Skin epidermis (tissue), 12 donors: ENCODE data around the gene ZNF385B.

ENCODE experiments used
- H3K27ac ChIP-seq, 21 experiments: fragments of 200-600 bp; sonication (generic) in 11 of 21; one replicate each; pipeline ENCODE4 v1.5.0; 2020; ENCODE audit warnings: mild to moderate bottlenecking in 3 of 21, inconsistent platforms in 2 of 21, moderate library complexity in 2 of 21
- H3K4me3 ChIP-seq, 7 experiments: fragments of 200-600 bp; sonication (generic) in 2 of 7; one replicate each; pipeline ENCODE4 v1.5.0; 2020; ENCODE audit warnings: inconsistent platforms in 2 of 7, mild to moderate bottlenecking in 2 of 7, moderate library complexity in 1 of 7

The ZNF385B gene

DNA sequence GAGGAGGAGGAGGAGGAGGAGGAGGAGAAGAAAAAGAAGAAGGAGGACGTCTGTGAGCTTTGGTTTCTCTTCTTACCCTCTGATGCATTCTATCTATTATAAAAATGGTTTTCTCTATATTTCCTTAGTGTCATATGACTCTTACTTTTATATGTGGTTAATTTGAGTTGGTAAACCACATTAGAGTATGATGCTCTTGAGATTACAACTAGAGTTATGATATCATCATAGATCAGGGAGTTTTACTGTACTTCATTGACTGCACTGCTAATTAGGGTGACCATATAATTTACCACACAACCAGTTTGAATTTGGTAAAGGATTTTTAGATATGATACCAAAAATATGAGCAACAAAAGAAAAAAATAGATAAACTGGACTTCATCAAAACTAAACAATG is 166.4 kb downstream of the ZNF385B start:
- Histone ChIP-seq H3K4me3 (no peak overlapping the region), H3K27ac (no peak overlapping the region)

DNA sequence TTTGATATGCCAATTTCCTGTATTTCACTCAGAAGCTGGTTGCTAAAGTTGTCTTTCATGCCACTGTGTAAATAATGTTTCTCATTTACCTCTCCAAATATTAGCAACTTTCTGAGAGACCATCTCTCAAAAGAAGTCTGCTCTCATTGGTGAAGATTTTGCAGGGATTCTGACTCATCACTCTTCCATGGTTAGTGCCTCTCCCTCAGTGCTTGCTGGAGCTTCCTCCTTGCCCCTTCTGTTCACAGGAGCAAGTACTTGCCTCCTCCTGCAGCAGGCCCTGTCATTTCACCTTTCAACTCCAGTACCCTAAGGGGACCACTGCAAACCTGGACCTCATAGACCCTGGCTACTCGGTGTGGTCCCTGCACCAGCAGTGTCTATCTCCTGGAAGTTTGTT is 168.8 kb downstream of the ZNF385B start:
- Histone ChIP-seq H3K27ac (no peak overlapping the region), H3K4me3 (no peak overlapping the region)

DNA sequence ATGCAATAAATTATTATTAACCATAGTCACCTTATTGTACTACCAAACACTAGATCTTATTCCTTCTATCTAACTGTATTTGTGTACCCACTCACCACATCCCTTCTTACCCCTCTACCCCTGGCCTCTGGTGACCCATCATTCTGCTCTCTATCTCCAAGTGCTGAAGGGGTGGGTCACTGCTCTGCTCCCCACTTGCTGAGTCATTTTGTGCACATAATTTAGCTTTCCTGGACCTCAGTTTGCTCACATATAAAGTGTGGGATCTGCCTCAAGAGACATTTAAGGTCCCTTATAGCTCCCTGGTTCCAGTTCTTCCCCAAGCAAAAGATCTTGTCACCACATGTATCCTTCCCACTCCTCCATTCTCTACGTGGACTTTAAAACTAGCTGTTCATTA is 169.4 kb downstream of the ZNF385B start:
- H3K4me3 ChIP-seq = no peak overlapping the region

DNA sequence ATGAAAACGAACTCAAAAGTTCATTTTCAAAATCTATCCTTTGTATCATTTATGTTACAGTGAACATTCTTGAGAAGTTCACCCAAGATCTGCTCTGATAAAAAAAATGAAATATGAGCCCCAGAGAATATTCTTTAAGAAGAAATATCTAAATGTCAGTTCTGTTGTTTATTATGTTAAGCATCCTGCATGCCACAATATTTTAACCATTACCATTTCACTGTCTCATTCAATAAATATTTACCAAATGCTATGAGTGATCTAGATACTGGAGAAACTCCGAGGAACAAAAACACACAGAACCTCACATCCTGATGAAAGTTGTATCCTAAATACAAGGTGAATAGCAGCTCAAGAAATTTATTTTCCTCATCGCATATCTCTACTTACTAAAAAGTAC is 170.2 kb downstream of the ZNF385B start:
- Histone ChIP-seq H3K27ac (no peak overlapping the region), H3K4me3 (no peak overlapping the region)

More for the DNA sequence above, 169.4 kb downstream of the ZNF385B start:
- H3K27ac ChIP-seq = no peak overlapping the region

DNA sequence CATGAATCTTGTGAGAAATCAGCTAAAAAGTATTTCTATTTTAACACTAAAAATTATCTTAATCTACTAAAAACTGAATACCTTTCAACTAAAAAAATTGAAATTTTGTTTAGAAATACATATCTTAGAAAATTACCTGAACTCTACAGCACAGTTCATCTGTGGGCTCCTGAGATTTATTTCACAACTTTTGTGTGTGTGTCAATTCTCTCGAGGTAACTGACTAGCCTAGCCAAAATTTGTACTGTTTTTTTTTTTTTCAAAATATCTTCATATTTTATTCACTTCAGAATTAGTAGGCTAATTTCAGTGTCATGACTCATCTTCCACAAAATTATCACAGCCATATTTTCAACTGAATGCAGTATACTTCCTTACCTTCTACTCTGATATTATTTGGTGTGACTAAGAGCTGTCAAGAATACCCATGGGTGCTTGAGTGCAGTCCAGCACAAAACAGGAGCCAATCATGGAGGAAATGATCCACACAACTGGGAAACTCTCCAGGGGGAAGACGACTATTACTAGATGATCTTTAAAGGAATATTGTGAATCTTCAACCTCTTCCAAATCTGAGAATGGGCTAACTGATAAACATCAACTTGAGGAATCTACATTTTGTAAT is 174.6 kb downstream of the ZNF385B start:
- no peak overlapping the region for H3K27ac ChIP-seq
- no peak overlapping the region for H3K4me3 ChIP-seq

DNA sequence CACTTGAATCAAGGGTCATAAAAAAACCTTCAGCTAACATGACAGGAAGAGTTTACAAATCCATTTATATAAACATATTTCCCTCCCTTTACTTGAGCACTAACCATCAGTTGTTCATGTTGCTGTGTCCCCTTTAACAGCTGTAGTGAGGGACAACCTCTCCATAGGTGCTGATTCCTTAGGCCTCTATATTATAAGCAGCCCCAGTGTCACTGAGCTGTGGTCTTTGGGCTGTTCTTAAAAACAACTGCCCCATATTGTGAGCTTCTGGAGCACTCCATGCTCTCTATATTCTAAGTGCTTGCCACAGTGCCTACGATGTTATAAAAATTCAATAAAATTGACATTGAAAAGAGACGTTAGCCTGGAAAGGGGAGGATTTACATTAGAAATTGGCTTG is 175.3 kb downstream of the ZNF385B start:
- Histone ChIP-seq H3K4me3 (no peak overlapping the region), H3K27ac (no peak overlapping the region)

DNA sequence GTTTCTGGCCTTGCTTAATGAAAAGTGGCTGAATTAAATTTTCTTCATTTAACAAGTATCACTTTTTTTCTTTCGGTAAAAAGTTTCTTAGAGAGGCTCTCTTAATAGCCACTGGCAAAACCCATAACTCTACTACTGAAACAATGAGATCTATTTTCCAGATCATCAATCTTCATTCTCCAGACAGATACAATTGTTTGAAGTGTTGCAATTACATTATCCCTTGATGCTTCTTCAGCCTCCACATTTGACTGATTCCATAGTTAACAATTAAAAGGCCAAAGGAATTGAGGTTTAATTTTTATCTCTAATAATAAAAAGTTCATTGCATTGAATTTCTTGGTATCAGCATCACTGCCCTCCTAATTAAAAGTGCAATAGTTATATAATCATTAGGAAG is 176.3 kb downstream of the ZNF385B start:
- Histone ChIP-seq H3K27ac (no peak overlapping the region), H3K4me3 (no peak overlapping the region)

DNA sequence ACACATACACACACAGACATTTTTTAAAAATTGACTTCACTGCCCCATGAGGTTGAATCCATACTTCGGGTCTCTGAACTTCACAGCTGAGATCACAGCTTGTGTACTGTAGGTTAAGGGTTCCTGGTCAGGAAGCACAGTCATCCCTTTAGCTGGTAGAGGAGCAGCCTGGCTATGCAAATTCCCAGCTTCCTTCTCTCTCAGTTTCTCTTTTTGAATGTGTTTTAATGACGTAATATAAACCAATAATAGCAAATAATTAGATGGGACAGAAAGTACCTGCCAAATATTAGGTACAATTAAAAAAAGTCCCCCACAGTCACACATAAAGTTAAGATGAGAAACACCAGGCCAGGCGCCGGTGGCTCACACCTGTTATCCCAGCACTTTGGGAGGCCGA is 178.7 kb downstream of the ZNF385B start:
- Histone ChIP-seq H3K4me3 (no peak overlapping the region), H3K27ac (no peak overlapping the region)

DNA sequence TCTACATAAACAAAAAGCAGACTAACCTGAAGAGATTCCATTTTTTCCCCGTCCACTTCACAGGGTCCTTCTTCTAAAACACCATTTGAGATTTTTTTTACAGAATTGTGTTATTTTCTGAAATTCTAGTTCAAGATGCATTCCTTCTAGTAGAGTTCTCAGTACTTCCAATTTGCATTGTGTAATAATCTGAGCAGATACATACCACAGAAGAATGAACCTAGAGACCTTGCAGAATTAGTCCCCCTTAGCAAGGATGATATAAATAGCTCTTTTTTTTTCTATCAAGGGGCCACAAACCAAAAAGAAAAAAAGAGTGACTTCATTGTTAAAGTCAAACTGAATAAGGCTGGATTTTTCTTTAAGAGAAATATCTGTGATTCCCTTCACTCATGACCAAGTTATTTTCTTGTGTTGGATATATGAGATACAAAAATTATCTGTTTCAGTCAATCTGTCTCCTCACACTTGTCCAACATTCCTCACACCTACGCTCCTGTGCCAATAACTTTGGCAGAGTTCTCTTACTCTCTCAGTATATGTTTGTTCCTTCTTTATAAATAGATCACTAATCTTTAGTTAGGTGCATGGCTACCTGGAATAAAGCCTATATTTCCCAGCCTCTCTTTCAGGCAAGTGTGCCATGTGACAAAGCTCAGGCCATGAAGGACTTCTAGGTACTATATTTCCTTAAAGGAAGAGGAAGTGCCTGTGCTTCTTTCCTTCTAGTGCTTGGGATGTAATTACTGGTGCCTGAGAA is 183.5 kb downstream of the ZNF385B start:
- Histone ChIP-seq H3K27ac (no peak overlapping the region), H3K4me3 (no peak overlapping the region)

DNA sequence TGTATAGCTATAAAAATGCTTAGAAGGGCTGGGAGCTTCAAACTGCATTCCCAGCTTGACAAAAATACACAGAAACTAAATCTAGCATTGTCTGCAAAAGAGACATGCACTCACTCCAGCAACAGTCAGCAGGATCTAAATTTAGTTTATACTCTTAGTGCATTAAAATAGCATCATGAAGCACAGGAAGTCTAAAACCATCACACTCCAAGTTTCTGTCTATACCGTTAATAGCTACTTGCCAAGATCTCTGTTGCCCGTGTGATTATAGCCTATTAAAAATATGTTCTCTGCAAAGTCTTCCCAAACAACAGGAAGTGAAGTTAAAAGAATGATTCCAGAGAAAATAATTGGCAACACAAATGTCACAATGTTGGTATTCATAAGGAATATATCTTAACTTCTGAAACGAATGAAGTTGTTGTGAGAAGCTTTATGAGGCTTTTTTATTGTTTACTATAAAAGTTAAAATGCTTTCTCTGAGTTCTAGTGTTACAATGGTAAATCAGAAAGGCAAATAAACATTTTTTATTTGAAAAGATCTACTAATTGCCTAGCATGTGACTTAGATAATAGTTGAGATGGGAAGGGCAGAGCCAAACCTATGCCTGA is 184.2 kb downstream of the ZNF385B start:
- Histone ChIP-seq H3K27ac (no peak overlapping the region), H3K4me3 (no peak overlapping the region)

DNA sequence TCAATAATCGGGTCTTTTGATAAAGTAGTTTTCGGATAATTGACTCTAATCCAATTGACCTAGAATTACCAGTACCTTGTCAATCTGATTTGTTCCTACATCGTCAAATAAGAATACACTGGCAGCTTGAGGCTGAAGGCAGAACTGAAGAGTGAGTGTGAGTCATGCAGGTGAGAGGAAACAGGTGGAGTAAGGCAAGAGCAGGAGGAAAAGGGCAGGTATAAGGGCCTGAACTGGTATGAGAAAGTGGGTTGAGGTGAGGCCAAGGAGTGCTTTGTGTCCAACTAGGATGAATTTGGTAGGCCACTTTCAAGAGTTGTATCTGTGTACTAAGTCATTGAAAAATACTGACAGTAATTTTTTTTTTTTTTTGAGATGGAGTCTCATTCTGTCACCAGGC is 186.0 kb downstream of the ZNF385B start:
- Histone ChIP-seq H3K27ac (no peak overlapping the region), H3K4me3 (no peak overlapping the region)

DNA sequence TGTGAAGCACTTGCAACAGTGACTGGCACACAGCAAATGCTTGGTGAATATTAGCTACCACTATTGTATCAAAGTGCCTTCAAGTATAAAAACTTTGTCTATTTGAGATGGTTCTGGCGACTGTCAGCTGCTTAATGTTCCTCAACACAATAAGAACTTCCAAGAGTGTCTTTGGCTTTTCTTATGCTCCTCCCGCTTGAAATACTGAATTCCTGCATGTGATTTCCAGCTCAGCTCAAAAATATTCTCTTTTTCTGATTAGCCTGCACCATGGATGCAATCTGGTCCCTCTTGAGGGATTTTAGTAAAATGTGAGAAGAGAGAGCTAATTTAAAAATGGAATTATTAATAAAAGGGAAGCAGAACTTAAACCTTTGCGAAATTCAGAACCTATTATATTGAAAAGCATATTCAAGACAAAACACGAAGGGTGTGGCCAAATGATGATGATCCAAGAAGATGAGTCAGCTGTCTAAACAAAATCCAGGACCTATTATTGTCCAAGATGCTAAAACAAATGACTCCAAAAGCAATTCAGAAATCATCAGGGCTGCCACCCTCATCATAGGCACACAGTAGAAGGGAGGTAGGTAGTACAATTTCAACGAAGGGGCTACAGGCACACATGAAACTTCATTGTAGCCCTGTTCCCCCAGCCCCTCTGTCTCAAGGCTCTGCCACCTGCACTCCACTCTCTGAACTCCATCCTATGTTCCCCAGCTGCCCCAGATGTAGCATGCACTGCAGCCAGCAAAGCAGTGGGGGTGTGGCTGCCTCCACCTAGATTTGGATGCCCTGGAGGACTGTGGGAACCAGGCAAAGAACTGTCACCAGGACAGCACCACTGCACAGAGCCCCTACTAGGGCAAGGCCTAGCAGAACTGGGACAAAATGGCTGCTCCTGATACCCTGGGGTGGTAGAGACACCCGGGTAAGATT is 190.1 kb downstream of the ZNF385B start:
- Histone ChIP-seq H3K4me3 (no peak overlapping the region), H3K27ac (peak overlapping the region in 2 of 21 experiments; percentile 43 to 63)

DNA sequence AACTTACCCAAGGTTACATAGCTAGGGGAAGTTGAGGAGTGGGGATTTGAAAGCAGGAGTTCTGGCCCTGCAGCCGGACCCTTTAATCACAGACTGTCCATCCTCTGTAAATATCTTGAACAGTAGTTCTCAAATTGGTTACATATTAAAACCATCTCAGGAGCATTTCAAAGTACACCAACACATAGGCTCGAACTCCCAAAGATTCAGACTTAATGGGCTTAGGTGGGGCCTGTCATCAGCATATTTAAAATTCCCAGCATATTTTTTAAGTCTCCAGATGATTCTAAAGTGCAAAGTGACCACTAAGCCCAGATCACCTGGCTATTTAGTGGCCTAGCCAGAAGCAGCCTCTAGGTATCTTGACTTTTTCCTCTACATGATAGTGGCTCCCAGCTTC is 192.2 kb downstream of the ZNF385B start:
- Histone ChIP-seq H3K4me3 (no peak overlapping the region), H3K27ac (no peak overlapping the region)

DNA sequence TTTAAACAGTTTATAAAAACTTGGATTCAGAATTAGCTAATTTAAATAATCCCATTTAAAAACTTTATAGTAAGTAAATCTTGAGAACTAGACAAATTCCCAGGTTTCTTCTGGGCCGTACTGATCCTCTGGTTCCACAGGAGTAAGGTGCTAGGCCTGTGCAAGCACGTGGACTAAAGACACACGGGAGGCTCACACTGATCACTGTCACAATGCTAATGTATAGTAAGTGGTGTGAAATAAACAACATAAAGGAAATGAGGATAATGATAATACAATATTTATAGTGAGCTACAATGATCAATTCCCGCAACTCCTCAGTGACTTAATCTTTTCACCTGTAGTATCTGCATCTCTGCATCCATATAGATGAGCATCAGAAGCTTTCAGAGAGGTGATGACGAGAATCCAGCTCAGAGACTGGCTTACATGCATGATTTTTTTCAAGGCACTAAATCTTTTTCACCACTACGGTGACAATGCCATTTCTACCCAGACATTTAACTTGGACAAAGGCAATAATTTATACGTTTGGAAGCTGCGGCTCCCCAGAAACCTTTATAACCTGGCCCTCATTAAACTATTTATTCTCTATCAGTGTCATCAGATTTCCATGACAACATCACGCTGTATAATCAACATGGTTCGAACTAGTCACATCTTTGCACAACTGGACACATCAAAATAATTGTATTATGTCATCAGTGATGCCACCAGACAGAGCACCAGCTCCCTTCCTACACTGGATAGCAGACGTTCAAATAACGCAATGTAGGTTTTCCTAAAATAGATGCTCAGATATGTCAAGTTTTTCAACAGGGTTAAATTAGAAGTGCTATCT is 196.2 kb downstream of the ZNF385B start:
- no peak overlapping the region for H3K27ac ChIP-seq

DNA sequence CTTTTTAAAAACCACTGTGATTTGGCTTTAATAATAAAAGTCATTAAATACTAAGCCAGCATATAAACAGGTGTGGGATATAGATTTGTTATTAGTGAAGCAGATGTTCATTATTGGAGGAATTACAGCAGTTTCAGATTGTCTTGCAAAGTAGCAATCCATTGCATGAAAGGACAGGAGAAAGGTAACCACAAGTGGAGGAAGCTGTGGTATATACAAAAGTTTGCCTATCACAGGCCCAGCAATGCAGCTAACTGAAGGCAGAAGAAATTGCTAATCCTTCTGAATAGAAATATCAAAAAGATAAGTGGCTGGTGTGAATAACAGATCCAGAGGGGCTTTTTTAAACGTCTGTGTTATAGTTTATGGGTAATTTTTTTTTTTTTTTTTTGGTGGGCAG is 199.4 kb downstream of the ZNF385B start:
- Histone ChIP-seq H3K4me3 (no peak overlapping the region), H3K27ac (no peak overlapping the region)

More for the DNA sequence above, 196.2 kb downstream of the ZNF385B start:
- H3K4me3 ChIP-seq = no peak overlapping the region

DNA sequence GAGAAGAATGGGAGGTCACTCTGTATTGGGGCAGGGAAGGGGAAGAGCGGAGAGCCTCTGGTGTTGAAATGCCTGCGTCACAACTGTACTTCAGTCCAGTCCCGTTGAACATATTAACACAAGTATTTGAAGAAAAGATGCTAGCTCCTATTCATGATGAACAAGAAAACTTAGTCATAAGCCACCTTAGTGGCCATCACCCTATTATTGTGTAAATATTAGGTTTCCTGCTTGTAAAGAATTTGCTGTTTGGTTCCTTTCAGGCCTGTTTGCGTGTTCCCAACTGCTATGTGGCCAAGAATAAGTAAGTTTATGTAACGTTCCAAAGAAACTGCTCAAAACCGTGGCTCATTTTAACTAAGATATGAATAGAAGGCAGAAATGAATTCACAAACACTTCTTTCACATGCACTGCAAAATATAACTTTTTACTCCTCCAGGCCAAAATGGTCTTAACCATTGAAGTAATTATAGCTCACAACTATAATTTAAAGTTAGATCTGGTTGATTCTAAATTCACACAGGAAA is 204.3 kb downstream of the ZNF385B start:
- H3K4me3 ChIP-seq = no peak overlapping the region
- no peak overlapping the region for H3K27ac ChIP-seq

DNA sequence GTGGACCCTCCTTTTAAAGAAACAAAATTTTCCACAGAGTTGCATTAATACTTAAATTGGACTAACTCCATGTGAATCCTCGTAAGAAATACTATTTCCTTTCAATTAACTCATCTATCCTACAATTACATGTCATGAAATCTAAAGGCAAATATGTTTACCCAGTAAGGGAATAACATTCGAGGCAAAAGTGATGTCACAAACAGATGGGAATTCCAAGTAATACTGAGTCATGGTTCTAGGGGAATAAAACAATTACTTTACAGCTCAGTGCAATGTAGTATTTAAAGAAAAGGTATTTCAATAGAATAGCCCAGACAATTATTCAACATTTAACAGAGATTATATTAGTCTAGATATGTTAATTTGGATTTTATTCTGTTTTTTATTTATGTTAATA is 205.8 kb downstream of the ZNF385B start:
- H3K4me3 ChIP-seq = no peak overlapping the region

DNA sequence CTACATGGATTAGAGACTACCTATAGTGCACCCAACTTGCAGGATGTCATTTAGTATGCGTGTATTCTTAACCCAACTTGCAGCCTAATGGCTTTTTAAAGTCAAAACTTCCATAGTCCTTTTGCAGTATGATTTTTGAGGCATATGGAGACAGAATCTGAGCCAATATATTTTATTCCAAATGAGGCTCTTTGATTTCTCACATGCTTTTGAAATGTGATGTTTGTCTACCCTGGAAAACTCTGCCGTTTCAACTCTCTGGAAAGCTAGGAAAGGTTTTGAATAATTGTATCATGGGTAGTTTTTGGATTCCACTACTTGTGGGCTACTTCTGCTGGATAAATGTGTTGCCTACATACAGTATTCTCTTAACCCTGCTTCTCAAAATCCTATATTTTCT is 206.6 kb downstream of the ZNF385B start:
- Histone ChIP-seq H3K4me3 (no peak overlapping the region), H3K27ac (no peak overlapping the region)

More for the DNA sequence above, 205.8 kb downstream of the ZNF385B start:
- no peak overlapping the region for H3K27ac ChIP-seq

DNA sequence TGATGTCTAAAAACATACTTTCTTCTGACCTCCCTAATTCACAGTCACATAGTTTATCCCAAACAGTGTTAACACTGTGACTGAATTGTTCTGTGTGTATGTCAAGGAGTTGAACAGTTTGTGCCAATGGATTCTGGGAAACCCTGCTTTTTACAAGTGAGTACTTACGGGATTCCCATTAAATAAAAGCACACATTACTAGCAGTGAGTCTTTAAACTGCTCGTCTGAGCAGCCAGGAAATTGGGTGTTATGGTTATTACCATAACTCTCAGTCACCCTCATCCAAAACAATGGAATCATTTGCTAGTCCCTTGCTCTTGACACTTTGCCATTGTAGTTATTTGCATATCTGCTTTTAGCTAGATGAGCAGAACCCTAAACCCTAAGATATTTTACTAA is 209.1 kb downstream of the ZNF385B start:
- H3K4me3 ChIP-seq = no peak overlapping the region
- no peak overlapping the region for H3K27ac ChIP-seq
